Spleen (tissue), 11 donors: ENCODE data around the gene GPR45. TPM values are rescaled to one million over a fixed set of nuclear protein-coding genes. Genes with fewer than 3 reads are reported as not detected.

ENCODE experiments used
- DNase-seq: peaks from one replicate; pipeline ENCODE4 v3.0.0-alpha.2; 2020
- H3K27ac ChIP-seq, 8 donors: fragments of 200-600 bp; sonication (generic) in 7 of 8; 1 replicate in 4 of 8; 2 replicates in 4 of 8; pipeline versions ENCODE4 v1.5.0 to v1.8.0; 2016 to 2021; ENCODE audit warnings: inconsistent platforms in 4 of 8, mild to moderate bottlenecking in 4 of 8, moderate library complexity in 1 of 8
- H3K27me3 ChIP-seq, 7 donors: fragments of 200-600 bp; sonication (generic) in 6 of 7; replicated peaks in 1 of 7; 1 replicate in 4 of 7; 2 replicates in 3 of 7; pipeline versions ENCODE4 v1.5.0 to v1.8.0; 2016 to 2021; ENCODE audit warnings: inconsistent platforms in 3 of 7, mild to moderate bottlenecking in 1 of 7
- H3K36me3 ChIP-seq, 6 donors: fragments of 200-600 bp; sonication (generic) in 5 of 6; 1 replicate in 4 of 6; 2 replicates in 2 of 6; pipeline versions ENCODE4 v1.5.0 to v1.8.0; 2016 to 2021; ENCODE audit warnings: inconsistent platforms in 2 of 6
- H3K4me1 ChIP-seq, 6 donors: fragments of 200-600 bp; sonication (generic) in 5 of 6; 1 replicate in 3 of 6; 2 replicates in 3 of 6; pipeline versions ENCODE4 v1.5.0 to v1.8.0; 2016 to 2021; ENCODE audit warnings: inconsistent platforms in 3 of 6
- H3K4me3 ChIP-seq, 8 donors: fragments of 200-600 bp; sonication (generic) in 7 of 8; 1 replicate in 4 of 8; 2 replicates in 4 of 8; pipeline versions ENCODE4 v1.5.0 to v1.8.0; 2016 to 2021; ENCODE audit warnings: inconsistent platforms in 4 of 8, mild to moderate bottlenecking in 4 of 8, moderate library complexity in 2 of 8
- H3K9me3 ChIP-seq, 8 donors: fragments of 200-600 bp; sonication (generic) in 7 of 8; 1 replicate in 4 of 8; 2 replicates in 4 of 8; pipeline versions ENCODE4 v1.5.0 to v1.8.0; 2016 to 2021; ENCODE audit warnings: inconsistent platforms in 4 of 8
- CTCF ChIP-seq, 11 experiments: fragments of 200-600 bp in 7 of 11; fragments of 450-650 bp in 4 of 11; sonication (generic) in 4 of 11; IDR thresholded peaks in 8 of 11; conservative IDR thresholded peaks in 3 of 11; 1 replicate in 7 of 11; 2 replicates in 4 of 11; pipeline versions ENCODE4 v1.4.0 to v1.8.0; 2016 to 2021; ENCODE audit warnings: antibody characterized with exemption in 11 of 11, inconsistent platforms in 4 of 11, mild to moderate bottlenecking in 1 of 11
- POLR2A ChIP-seq, 3 donors: fragments of 450-650 bp; IDR thresholded peaks; one replicate each; pipeline ENCODE4 v1.5.1; 2017; ENCODE audit warnings: antibody characterized with exemption in 3 of 3, mild to moderate bottlenecking in 1 of 3
- POLR2AphosphoS5 ChIP-seq, 3 donors: sonication (generic); formaldehyde crosslinking; IDR thresholded peaks; one replicate each; pipeline ENCODE4 v1.5.1; 2017; ENCODE audit warnings: antibody characterized with exemption in 3 of 3
- WGBS, 5 donors: extraction: QIAGEN DNeasy Blood & Tissue Kit in 3 of 5; methylation state at CpG; one replicate each; pipeline versions ENCODE4 v1.1.5 to v1.1.7; 2013 to 2018; 5-methylcytosine and 5-hydroxymethylcytosine counted together
- intact Hi-C: fragments of 100-400 bp; cut with DNase I; formaldehyde crosslinking; loops from one replicate; pipeline ENCODE4 v1.15.0; 2023; ENCODE audit warnings: low total_unique reads
- polyA plus RNA-seq, 3 donors: library from polyadenylated mRNA; stranded (reverse); fragments of 200-250 nt; gene quantifications; one replicate each; pipeline ENCODE4 v1.2.1, GENCODE V29; 2013
- total RNA-seq, 7 donors: library from RNA; depleted of rRNA in 3 of 7; stranded (reverse); fragments of >200 nt in 3 of 7; fragmentation: NEBNext Ultra II Directional in 4 of 7; extraction: Animal tissue kit (Norgen Biotek cat#: 25700) in 4 of 7; gene quantifications; one replicate each; pipeline versions ENCODE4 v1.1.0 to v1.2.1, GENCODE V29; 2016 to 2021
- donor health status: healthy with polysubstance abuse.
- donor health status: DM: no; HTN: no; CAD: no; lungs with moderate emphysema.
- donor health status: DM: no; HTN: no; CAD: no.
- donor health status: Bipolar disorder and iron deficiency.
- donor health status: healthy.
- donor health status: DM: no; HTN: no; CAD: no.
- donor health status: DM: yes; HTN: yes; CAD: no.

Gene GPR45
- total and polyA plus RNA-seq, 10 donors, result not detected

GRCh38 chr2:105252271-105252670 lies 10.7 kb downstream of the GPR45 start:
- intact Hi-C loops, result no loop called here
- WGBS, 5 donors, result 84 to 98% (median 94%) methylated on average over 2 of the region's 2 CpGs
- TF ChIP-seq CTCF (IDR thresholded peaks at IDR 0.05 in 8 of 11, conservative IDR thresholded peaks at IDR 0.05 in 3 of 11) (no peak), POLR2A (IDR thresholded peaks at IDR 0.05) (no peak), POLR2AphosphoS5 (IDR thresholded peaks at IDR 0.05) (no peak)

GRCh38 chr2:105254531-105255210 lies 13.1 kb downstream of the GPR45 start:
- Histone ChIP-seq H3K36me3 (no peaks in the 10 kb centered on the region), H3K9me3 (no peaks in the 10 kb centered on the region), H3K27ac (no peak overlapping the region), H3K4me1 (peaks cover 0 to 8% (median 0%) of the 10 kb centered on the region in 6 donors), H3K4me3 (no peak overlapping the region), H3K27me3 (no peaks in the 10 kb centered on the region)
- WGBS, 5 donors, result 43 to 87% (median 64%) methylated on average over 5 of the region's 5 CpGs
- intact Hi-C loops, result no loop called here
- DNase-seq, result no peak
- TF ChIP-seq POLR2AphosphoS5 (IDR thresholded peaks at IDR 0.05) (no peak), CTCF (IDR thresholded peaks at IDR 0.05 in 8 of 11, conservative IDR thresholded peaks at IDR 0.05 in 3 of 11) (no peak), POLR2A (IDR thresholded peaks at IDR 0.05) (no peak)

More at GRCh38 chr2:105252271-105252670, 10.7 kb downstream of the GPR45 start:
- Histone ChIP-seq H3K9me3 (no peaks in the 10 kb centered on the region), H3K27ac (no peak overlapping the region), H3K4me3 (no peak overlapping the region), H3K4me1 (peaks cover 0 to 8% (median 0%) of the 10 kb centered on the region in 6 donors), H3K36me3 (no peaks in the 10 kb centered on the region), H3K27me3 (no peaks in the 10 kb centered on the region)
- DNase-seq, result no peak

- TF ChIP-seq POLR2A (IDR thresholded peaks at IDR 0.05), result no peak
- TF ChIP-seq POLR2AphosphoS5 (IDR thresholded peaks at IDR 0.05), result no peak
- no peak for TF ChIP-seq CTCF (IDR thresholded peaks at IDR 0.05 in 8 of 11, conservative IDR thresholded peaks at IDR 0.05 in 3 of 11)
- Histone ChIP-seq H3K4me3 (no peak overlapping the region), H3K27me3 (no peaks in the 10 kb centered on the region), H3K27ac (no peak overlapping the region), H3K36me3 (no peaks in the 10 kb centered on the region), H3K4me1 (peaks cover 0 to 8% (median 0%) of the 10 kb centered on the region in 6 donors), H3K9me3 (no peaks in the 10 kb centered on the region)
- no peak for DNase-seq
- 89 to 99% (median 93%) methylated on average over 2 of the region's 2 CpGs for WGBS, 5 donors
- intact Hi-C loops, result no loop called here
Measured at GRCh38 chr2:105255979-105256378, 14.4 kb downstream of the GPR45 start.

- Histone ChIP-seq H3K27me3 (no peaks in the 10 kb centered on the region), H3K4me1 (peaks cover 0 to 8% (median 0%) of the 10 kb centered on the region in 6 donors), H3K36me3 (no peaks in the 10 kb centered on the region), H3K4me3 (no peak overlapping the region), H3K27ac (no peak overlapping the region), H3K9me3 (no peaks in the 10 kb centered on the region)
- no peak for TF ChIP-seq POLR2A (IDR thresholded peaks at IDR 0.05)
- TF ChIP-seq POLR2AphosphoS5 (IDR thresholded peaks at IDR 0.05), result no peak
- no peak for TF ChIP-seq CTCF (IDR thresholded peaks at IDR 0.05 in 8 of 11, conservative IDR thresholded peaks at IDR 0.05 in 3 of 11)
- DNase-seq, result no peak
- intact Hi-C loops, result no loop called here
- 75 to 85% (median 79%) methylated on average over 11 of the region's 11 CpGs for WGBS, 5 donors
Measured at GRCh38 chr2:105256431-105257047, 15.0 kb downstream of the GPR45 start.
